HG02678 (cell line): Measurements from ENCODE around the gene TYMS.

Experiments
- ATAC-seq: cut with Tn5 transposase; IDR thresholded peaks from one replicate; pipeline ENCODE4 v1.9.1; 2021; ENCODE audit warnings: mild to moderate bottlenecking, moderate library complexity; ENCODE audit not compliant: unreplicated experiment

The TYMS gene

GRCh38 chr18:710418-711300 is 53.2 kb downstream of the TYMS start:
- no peak for ATAC-seq

GRCh38 chr18:711310-711656 is 53.8 kb downstream of the TYMS start:
- no peak for ATAC-seq

GRCh38 chr18:711657-712400 is 54.4 kb downstream of the TYMS start:
- peak; percentile 54 for ATAC-seq

GRCh38 chr18:712401-713134 is 55.1 kb downstream of the TYMS start, which contains the start of gene ENOSF1:
Gene ENOSF1, minus strand, starts transcription at chr18:712630. Its CDS starts 43 bp downstream, at chr18:712587.
- ATAC-seq: peak; percentile 89

- ATAC-seq: no peak
Observed at GRCh38 chr18:713135-713490, 55.7 kb downstream of the TYMS start.

- no peak for ATAC-seq
Observed at GRCh38 chr18:715626-716025, 58.2 kb downstream of the TYMS start.

- ATAC-seq: no peak
Observed at GRCh38 chr18:717003-717402, 59.5 kb downstream of the TYMS start.
